Trophoblast cell (in vitro differentiated cells and primary cell): Measurements from ENCODE around the gene ISG20L2.

Source experiments
- DNase-seq, 2 donors: peaks; one replicate each; pipeline ENCODE4 v3.0.0-alpha.2; 2016
- H2AFZ ChIP-seq: 2 replicates; pipeline ENCODE4 v1.6.1; 2013; ENCODE audit warnings: low read length, moderate library complexity, mild to moderate bottlenecking; ENCODE audit not compliant: insufficient read depth, poor library complexity
- H2AK5ac ChIP-seq: 2 replicates; pipeline ENCODE4 v1.6.1; 2013; ENCODE audit warnings: mild to moderate bottlenecking, low read length
- H2BK120ac ChIP-seq: 2 replicates; pipeline ENCODE4 v1.6.1; 2013; ENCODE audit warnings: low read length, mild to moderate bottlenecking, moderate library complexity; ENCODE audit not compliant: insufficient read depth, poor library complexity
- H2BK12ac ChIP-seq: 2 replicates; pipeline ENCODE4 v1.6.1; 2013; ENCODE audit warnings: mild to moderate bottlenecking, low read length, moderate library complexity
- H2BK5ac ChIP-seq: 2 replicates; pipeline ENCODE4 v1.6.1; 2013; ENCODE audit warnings: low read length, low read depth, moderate library complexity, mild to moderate bottlenecking; ENCODE audit not compliant: poor library complexity
- H3K14ac ChIP-seq: 2 replicates; pipeline ENCODE4 v1.6.1; 2013; ENCODE audit warnings: mild to moderate bottlenecking, low read length
- H3K18ac ChIP-seq: 2 replicates; pipeline ENCODE4 v1.6.1; 2013; ENCODE audit warnings: mild to moderate bottlenecking, low read length
- H3K23ac ChIP-seq: 2 replicates; pipeline ENCODE4 v1.6.1; 2013; ENCODE audit warnings: low read length
- H3K27ac ChIP-seq: 2 replicates; pipeline ENCODE4 v1.5.1; 2013; ENCODE audit warnings: low read depth, mild to moderate bottlenecking, inconsistent platforms, low read length, moderate library complexity
- H3K27me3 ChIP-seq: 2 replicates; pipeline ENCODE4 v1.6.1; 2013; ENCODE audit warnings: inconsistent platforms, mild to moderate bottlenecking, low read length, moderate library complexity; ENCODE audit not compliant: insufficient read depth
- H3K36me3 ChIP-seq, 2 experiments: 1 replicate in 1 of 2; 2 replicates in 1 of 2; pipeline ENCODE4 v1.6.1; 2013; ENCODE audit warnings: low read length in 2 of 2, mild to moderate bottlenecking in 2 of 2, moderate library complexity in 1 of 2; ENCODE audit not compliant: insufficient read depth in 2 of 2, control insufficient read depth in 1 of 2
- H3K4ac ChIP-seq: 2 replicates; pipeline ENCODE4 v1.6.1; 2013; ENCODE audit warnings: low read depth, mild to moderate bottlenecking, low read length, moderate library complexity
- H3K4me1 ChIP-seq, 2 experiments: 1 replicate in 1 of 2; 2 replicates in 1 of 2; pipeline ENCODE4 v1.6.1; 2013; ENCODE audit warnings: low read length in 2 of 2, mild to moderate bottlenecking in 2 of 2, moderate library complexity in 1 of 2; ENCODE audit not compliant: insufficient read depth in 2 of 2, control insufficient read depth in 1 of 2
- H3K4me2 ChIP-seq: 2 replicates; pipeline ENCODE4 v1.6.1; 2013; ENCODE audit warnings: inconsistent platforms, mild to moderate bottlenecking, low read length, moderate library complexity
- H3K4me3 ChIP-seq: 2 replicates; pipeline ENCODE4 v1.5.1; 2013; ENCODE audit warnings: mild to moderate bottlenecking, low read depth, low read length, inconsistent platforms
- H3K79me1 ChIP-seq: one replicate; pipeline ENCODE4 v1.6.1; 2013; ENCODE audit warnings: low read length
- H3K79me2 ChIP-seq: 2 replicates; pipeline ENCODE4 v1.6.1; 2013; ENCODE audit warnings: low read length, mild to moderate bottlenecking; ENCODE audit not compliant: control insufficient read depth, insufficient read depth, poor library complexity
- H3K9ac ChIP-seq: 2 replicates; pipeline ENCODE4 v1.6.1; 2013; ENCODE audit warnings: mild to moderate bottlenecking, low read length
- H3K9me3 ChIP-seq: 2 replicates; pipeline ENCODE4 v1.6.1; 2013; ENCODE audit warnings: low read depth, mild to moderate bottlenecking, control low read depth, inconsistent platforms, low read length; ENCODE audit not compliant: insufficient read depth
- H4K12ac ChIP-seq: 2 replicates; pipeline ENCODE4 v1.6.1; 2013; ENCODE audit warnings: low read depth, mild to moderate bottlenecking, low read length, moderate library complexity
- H4K8ac ChIP-seq: 2 replicates; pipeline ENCODE4 v1.6.1; 2013; ENCODE audit warnings: low read depth, mild to moderate bottlenecking, low read length, moderate library complexity
- H4K91ac ChIP-seq: one replicate; pipeline ENCODE4 v1.6.1; 2013; ENCODE audit warnings: low read depth, mild to moderate bottlenecking, low read length, moderate library complexity
- WGBS: extraction: QIAGEN DNeasy Blood & Tissue Kit; methylation state at CpG from one replicate; pipeline ENCODE4 v1.1.7; 2013; ENCODE audit warnings: missing lambda C conversion rate; ENCODE audit not compliant: insufficient read length, insufficient coverage; ENCODE audit errors: extremely low coverage; 5-methylcytosine and 5-hydroxymethylcytosine counted together

ISG20L2 gene

GRCh38 chr1:156706657-156707416 is 21.7 kb downstream of the ISG20L2 start:
- H4K12ac ChIP-seq, result no peak overlapping the region
- H2BK120ac ChIP-seq, result peak overlapping the region; percentile 40
- peaks cover 69 to 77% of the 10 kb centered on the region in 2 experiments for H3K4me1 ChIP-seq
- peak overlapping the region; percentile 41 for H4K8ac ChIP-seq
- WGBS, result no CpG with 5 or more reads among the region's 29 CpGs
- H3K23ac ChIP-seq, result no peak overlapping the region
- H3K4ac ChIP-seq, result no peak overlapping the region
- H3K27ac ChIP-seq, result peak overlapping the region; percentile 18
- H4K91ac ChIP-seq, result peak overlapping the region; percentile 52
- H3K4me3 ChIP-seq, result no peak overlapping the region
- no peak overlapping the region for H2BK5ac ChIP-seq
- H3K9me3 ChIP-seq, result no peaks in the 10 kb centered on the region
- H3K79me1 ChIP-seq, result peaks cover 24% of the 10 kb centered on the region
- no peaks in the 10 kb centered on the region for H3K79me2 ChIP-seq
- peak overlapping the region; percentile 36 for H3K14ac ChIP-seq
- H2AFZ ChIP-seq, result no peak overlapping the region
- H2BK12ac ChIP-seq, result peak overlapping the region; percentile 74
- no peak overlapping the region for H3K9ac ChIP-seq
- H3K18ac ChIP-seq, result peak overlapping the region; percentile 28
- H3K27me3 ChIP-seq, result peaks cover 3% of the 10 kb centered on the region
- H3K36me3 ChIP-seq, result no peaks in the 10 kb centered on the region
- H3K4me2 ChIP-seq, result peak overlapping the region; percentile 55
- peak; percentile 51 to 65 for DNase-seq
- peak overlapping the region; percentile 2 for H2AK5ac ChIP-seq

DNA sequence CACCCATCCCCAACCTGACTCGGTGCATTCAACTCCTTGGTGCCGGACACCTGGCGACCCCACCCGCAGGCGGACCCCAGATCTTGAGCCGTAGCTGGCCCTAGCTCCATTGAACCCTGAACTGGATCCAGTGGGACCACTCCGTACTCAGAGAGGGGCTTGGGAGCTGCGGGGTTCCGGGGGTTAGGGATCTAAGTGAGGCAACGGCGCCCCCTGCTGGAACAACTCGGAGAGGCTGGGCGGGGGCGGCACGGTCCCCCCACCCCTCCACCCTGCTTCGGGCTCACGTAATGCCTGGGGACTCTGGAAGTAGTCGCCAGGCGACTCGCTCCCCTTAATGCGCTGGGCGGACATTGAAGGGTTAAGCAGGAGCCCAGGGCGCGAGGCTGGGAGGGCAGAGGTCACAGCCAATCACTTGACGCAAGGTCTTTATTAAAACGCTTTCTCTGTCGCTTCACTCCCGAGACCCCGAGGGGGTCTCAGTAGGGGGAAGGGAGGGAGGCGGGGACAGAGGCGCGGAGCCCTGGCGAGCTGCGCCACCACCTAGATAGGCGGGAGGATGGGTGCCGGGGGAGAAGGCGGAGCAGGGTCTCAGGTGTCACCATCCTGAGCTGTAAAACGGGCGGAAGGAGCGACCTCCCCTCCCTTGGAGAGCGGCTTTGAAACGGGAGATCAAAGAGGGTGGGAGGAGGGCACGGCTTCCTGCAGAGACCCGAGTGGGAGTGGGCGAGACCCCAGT is 22.5 kb downstream of the ISG20L2 start:
- Histone ChIP-seq H2AFZ (peak overlapping the region; percentile 26), H3K23ac (no peak overlapping the region), H3K18ac (peak overlapping the region; percentile 45), H3K4me1 (peaks cover 65 to 79% of the 10 kb centered on the region in 2 experiments), H3K9ac (no peak overlapping the region), H3K79me2 (no peaks in the 10 kb centered on the region), H2BK12ac (peak overlapping the region; percentile 74), H3K4me3 (peak overlapping the region; percentile 8), H3K27me3 (peaks cover 3% of the 10 kb centered on the region), H2AK5ac (peak overlapping the region; percentile 2), H3K36me3 (peaks cover 0 to under 1% of the 10 kb centered on the region in 2 experiments), H3K27ac (peak overlapping the region; percentile 18), H3K9me3 (no peaks in the 10 kb centered on the region), H2BK120ac (peak overlapping the region; percentile 39), H3K79me1 (peaks cover 21% of the 10 kb centered on the region), H2BK5ac (peak overlapping the region; percentile 28), H3K4me2 (peak overlapping the region; percentile 55), H4K8ac (peak overlapping the region; percentile 69), H3K14ac (peak overlapping the region; percentile 64), H4K12ac (peak overlapping the region; percentile 56), H3K4ac (peak overlapping the region; percentile 30), H4K91ac (peak overlapping the region; percentile 78)
- DNase-seq, result peak; percentile 59 to 77
- WGBS, result no CpG with 5 or more reads among the region's 45 CpGs

DNA sequence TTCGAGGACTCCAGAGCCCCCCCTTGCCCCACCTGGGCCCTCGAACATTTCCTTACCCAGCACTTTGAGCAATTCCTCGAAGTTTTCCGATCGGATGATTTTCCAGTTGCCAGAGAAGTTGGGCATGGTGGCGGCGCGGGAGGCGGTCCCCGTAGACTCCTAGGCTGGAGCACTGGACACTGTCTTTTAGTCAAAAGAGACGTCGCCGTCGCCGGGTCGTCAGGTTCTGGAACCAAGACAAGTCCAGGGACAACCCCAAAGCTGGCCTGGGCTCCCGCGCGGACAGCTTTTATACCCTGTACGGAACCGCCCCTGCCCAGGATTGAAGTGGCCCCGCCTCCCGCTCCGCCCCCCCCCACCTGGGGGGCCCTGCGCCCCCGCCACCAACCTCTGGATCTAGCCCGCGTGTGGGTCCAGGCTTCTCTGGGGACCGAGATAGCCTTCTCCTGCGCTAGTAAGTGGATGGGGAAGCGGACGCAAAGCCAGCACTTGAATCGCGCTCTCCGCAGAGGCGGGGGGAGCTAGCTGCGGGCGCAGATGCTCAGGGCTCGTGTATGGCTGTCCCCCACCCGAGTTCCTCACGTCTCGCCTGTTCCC is 23.1 kb downstream of the ISG20L2 start, which contains the start of gene CRABP2:
TSS of gene CRABP2 (minus strand) at position 263 of the 597 bp plus-strand sequence. CDS start at position 126, 137 bp downstream.
- no CpG with 5 or more reads among the region's 42 CpGs for WGBS
- Histone ChIP-seq H3K4me1 (peaks cover 60 to 74% of the 10 kb centered on the region in 2 experiments), H3K23ac (no peak within 1 kb of the TSS), H3K4ac (peak within 1 kb of the TSS; percentile 30), H3K27ac (peak within 1 kb of the TSS; percentile 18), H3K79me2 (no peaks in the 10 kb centered on the region), H3K18ac (peak within 1 kb of the TSS; percentile 65), H2BK5ac (peak within 1 kb of the TSS; percentile 41), H2BK120ac (peak within 1 kb of the TSS; percentile 58), H2AFZ (peak within 1 kb of the TSS; percentile 26), H4K8ac (peak within 1 kb of the TSS; percentile 69), H3K36me3 (peaks cover 7% of the 10 kb centered on the region in 2 experiments), H3K14ac (peak within 1 kb of the TSS; percentile 80), H4K12ac (peak within 1 kb of the TSS; percentile 56), H3K79me1 (peaks cover 21% of the 10 kb centered on the region), H3K4me3 (peak within 1 kb of the TSS; percentile 64), H3K27me3 (peaks cover 3% of the 10 kb centered on the region), H2AK5ac (peak within 1 kb of the TSS; percentile 44), H2BK12ac (peak within 1 kb of the TSS; percentile 74), H3K9me3 (no peaks in the 10 kb centered on the region), H3K9ac (peak within 1 kb of the TSS; percentile 6), H3K4me2 (peak within 1 kb of the TSS; percentile 55), H4K91ac (peak within 1 kb of the TSS; percentile 78)
- peak; percentile 56 to 69 for DNase-seq

GRCh38 chr1:156704930-156705320 is 23.6 kb downstream of the ISG20L2 start:
- peaks cover 12% of the 10 kb centered on the region in 2 experiments for H3K36me3 ChIP-seq
- H3K4me3 ChIP-seq, result peak overlapping the region; percentile 64
- peaks cover 3% of the 10 kb centered on the region for H3K27me3 ChIP-seq
- H3K18ac ChIP-seq, result peak overlapping the region; percentile 65
- H2BK5ac ChIP-seq, result peak overlapping the region; percentile 41
- peak overlapping the region; percentile 32 for H4K8ac ChIP-seq
- peak overlapping the region; percentile 6 for H3K9ac ChIP-seq
- H3K23ac ChIP-seq, result no peak overlapping the region
- peaks cover 21% of the 10 kb centered on the region for H3K79me1 ChIP-seq
- H2AFZ ChIP-seq, result peak overlapping the region; percentile 23
- H3K4me1 ChIP-seq, result peaks cover 55 to 69% of the 10 kb centered on the region in 2 experiments
- peak; percentile 79 to 85 for DNase-seq
- H3K79me2 ChIP-seq, result no peaks in the 10 kb centered on the region
- peak overlapping the region; percentile 21 for H3K4ac ChIP-seq
- no peak overlapping the region for H3K27ac ChIP-seq
- H2BK120ac ChIP-seq, result peak overlapping the region; percentile 58
- no peak overlapping the region for H4K12ac ChIP-seq
- WGBS, result no CpG with 5 or more reads among the region's 29 CpGs
- peak overlapping the region; percentile 29 for H2AK5ac ChIP-seq
- H3K4me2 ChIP-seq, result peak overlapping the region; percentile 55
- H3K14ac ChIP-seq, result peak overlapping the region; percentile 80
- peaks cover under 1% of the 10 kb centered on the region for H3K9me3 ChIP-seq
- peak overlapping the region; percentile 50 for H4K91ac ChIP-seq
- peak overlapping the region; percentile 38 for H2BK12ac ChIP-seq
